ENCODE measurements around the gene ITGAX.

The ITGAX gene

DNA sequence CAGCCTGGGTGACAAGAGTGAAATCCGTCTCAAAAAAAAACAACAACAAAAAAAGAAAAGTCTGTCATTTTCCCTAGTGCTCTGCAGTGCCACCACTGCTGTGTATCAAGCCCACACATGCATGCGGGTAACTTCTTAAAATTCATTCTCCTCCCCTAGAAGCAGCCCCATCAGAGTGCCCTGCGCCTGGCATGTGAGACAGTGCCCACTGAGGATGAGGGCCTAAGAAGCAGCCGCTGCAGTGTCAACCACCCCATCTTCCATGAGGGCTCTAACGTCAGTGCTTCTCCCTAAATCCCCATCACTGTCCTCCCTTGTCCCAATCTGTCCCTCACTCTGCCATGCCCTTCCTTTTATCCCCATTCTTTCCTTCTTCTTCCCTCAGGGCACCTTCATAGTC, 62.9 kb downstream of the ITGAX start:
- TF ChIP-seq, protein P1, sequence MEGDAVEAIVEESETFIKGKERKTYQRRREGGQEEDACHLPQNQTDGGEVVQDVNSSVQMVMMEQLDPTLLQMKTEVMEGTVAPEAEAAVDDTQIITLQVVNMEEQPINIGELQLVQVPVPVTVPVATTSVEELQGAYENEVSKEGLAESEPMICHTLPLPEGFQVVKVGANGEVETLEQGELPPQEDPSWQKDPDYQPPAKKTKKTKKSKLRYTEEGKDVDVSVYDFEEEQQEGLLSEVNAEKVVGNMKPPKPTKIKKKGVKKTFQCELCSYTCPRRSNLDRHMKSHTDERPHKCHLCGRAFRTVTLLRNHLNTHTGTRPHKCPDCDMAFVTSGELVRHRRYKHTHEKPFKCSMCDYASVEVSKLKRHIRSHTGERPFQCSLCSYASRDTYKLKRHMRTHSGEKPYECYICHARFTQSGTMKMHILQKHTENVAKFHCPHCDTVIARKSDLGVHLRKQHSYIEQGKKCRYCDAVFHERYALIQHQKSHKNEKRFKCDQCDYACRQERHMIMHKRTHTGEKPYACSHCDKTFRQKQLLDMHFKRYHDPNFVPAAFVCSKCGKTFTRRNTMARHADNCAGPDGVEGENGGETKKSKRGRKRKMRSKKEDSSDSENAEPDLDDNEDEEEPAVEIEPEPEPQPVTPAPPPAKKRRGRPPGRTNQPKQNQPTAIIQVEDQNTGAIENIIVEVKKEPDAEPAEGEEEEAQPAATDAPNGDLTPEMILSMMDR (IDR thresholded peaks at IDR 0.05; ENCODE audit: insufficient read depth, low read depth, low read length, missing control alignments): no peak

DNA sequence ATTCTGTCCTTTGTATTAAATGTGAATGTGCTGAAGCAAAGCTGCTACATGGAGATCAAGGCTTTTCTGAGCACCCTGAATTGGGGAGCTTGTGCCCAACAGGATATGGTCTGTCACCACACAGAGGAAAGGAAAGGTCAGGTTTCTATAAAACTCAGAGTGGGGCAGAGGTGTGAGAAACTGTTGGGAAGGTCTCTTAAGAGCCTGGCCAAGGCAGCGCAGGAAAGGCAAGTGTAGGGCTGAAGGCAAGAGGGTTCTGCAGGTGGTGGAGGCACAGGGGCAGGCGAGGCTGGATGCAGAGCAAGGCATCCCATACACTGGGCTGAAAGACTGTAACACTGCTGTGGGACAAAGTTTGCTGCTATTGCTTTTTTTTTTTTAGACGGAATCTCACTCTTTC, 65.1 kb downstream of the ITGAX start:
- H3K4me3 ChIP-seq (ENCODE audit: low read depth, low read length): no peak overlapping the region

More for the DNA sequence above, 62.9 kb downstream of the ITGAX start:
- no peak for DNase-seq (ENCODE audit: low read depth)
- H3K4me3 ChIP-seq (ENCODE audit: low read depth, low read length): no peak overlapping the region

DNA sequence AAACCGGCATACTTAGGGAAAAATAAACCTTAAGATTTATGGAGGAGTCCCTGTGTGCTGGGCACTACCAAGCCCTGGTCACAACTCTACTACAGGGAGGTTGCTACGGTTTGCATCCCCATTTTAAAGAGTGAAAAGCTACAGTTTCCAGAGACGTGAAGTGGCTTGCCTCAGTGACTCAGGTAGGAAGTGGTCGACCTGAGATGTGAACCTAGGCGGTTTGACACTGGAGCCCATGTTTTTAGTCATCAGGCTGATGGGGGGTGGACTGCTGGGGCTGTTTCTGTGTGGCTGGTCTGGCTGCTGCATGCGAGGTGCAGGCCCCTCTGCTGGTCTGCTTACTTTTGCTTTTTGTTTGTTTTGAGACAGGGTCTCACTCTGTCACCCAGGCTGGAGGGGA, 66.6 kb downstream of the ITGAX start:
- TF ChIP-seq, protein P1 (IDR thresholded peaks at IDR 0.05; ENCODE audit: insufficient read depth, low read depth, low read length, missing control alignments): no peak
- H3K4me3 ChIP-seq (ENCODE audit: low read depth, low read length): no peak overlapping the region
- peak; percentile 64 for DNase-seq (ENCODE audit: low read depth)

More for the DNA sequence above, 65.1 kb downstream of the ITGAX start:
- DNase-seq (ENCODE audit: low read depth): peak; percentile 7
- TF ChIP-seq, protein P1 (IDR thresholded peaks at IDR 0.05; ENCODE audit: insufficient read depth, low read depth, low read length, missing control alignments): no peak

DNA sequence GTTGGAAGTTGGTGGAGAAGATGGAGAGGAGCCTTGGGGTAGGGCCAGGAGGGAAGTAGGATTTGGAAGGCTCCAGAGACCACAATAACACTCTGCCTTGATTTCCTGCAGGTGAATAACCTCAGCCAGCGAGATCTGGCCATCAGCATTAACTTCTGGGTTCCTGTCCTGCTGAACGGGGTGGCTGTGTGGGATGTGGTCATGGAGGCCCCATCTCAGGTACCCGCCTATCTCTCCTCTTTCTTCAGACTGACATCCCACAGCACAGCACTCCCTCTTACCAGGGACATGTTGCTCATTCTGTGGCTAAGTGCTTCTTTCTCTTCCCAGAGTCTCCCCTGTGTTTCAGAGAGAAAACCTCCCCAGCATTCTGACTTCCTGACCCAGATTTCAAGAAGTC, 68.3 kb downstream of the ITGAX start:
- TF ChIP-seq, protein P1 (IDR thresholded peaks at IDR 0.05; ENCODE audit: insufficient read depth, low read depth, low read length, missing control alignments): no peak
- H3K4me3 ChIP-seq (ENCODE audit: low read depth, low read length): no peak overlapping the region
- no peak for DNase-seq (ENCODE audit: low read depth)

DNA sequence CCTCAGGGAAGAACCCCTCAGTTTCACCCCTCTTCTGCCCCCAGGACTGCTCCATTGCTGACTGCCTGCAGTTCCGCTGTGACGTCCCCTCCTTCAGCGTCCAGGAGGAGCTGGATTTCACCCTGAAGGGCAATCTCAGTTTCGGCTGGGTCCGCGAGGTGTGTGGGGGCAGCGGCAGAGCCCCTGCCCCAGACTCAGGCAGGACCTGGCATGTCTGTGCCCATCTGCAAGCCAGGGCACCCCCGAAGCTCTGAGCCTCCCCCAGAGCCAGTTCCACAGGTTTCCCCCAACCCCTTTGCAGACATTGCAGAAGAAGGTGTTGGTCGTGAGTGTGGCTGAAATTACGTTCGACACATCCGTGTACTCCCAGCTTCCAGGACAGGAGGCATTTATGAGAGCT, 68.8 kb downstream of the ITGAX start:
- TF ChIP-seq, protein P1 (IDR thresholded peaks at IDR 0.05; ENCODE audit: insufficient read depth, low read depth, low read length, missing control alignments): no peak
- DNase-seq (ENCODE audit: low read depth): no peak
- H3K4me3 ChIP-seq (ENCODE audit: low read depth, low read length): no peak overlapping the region

DNA sequence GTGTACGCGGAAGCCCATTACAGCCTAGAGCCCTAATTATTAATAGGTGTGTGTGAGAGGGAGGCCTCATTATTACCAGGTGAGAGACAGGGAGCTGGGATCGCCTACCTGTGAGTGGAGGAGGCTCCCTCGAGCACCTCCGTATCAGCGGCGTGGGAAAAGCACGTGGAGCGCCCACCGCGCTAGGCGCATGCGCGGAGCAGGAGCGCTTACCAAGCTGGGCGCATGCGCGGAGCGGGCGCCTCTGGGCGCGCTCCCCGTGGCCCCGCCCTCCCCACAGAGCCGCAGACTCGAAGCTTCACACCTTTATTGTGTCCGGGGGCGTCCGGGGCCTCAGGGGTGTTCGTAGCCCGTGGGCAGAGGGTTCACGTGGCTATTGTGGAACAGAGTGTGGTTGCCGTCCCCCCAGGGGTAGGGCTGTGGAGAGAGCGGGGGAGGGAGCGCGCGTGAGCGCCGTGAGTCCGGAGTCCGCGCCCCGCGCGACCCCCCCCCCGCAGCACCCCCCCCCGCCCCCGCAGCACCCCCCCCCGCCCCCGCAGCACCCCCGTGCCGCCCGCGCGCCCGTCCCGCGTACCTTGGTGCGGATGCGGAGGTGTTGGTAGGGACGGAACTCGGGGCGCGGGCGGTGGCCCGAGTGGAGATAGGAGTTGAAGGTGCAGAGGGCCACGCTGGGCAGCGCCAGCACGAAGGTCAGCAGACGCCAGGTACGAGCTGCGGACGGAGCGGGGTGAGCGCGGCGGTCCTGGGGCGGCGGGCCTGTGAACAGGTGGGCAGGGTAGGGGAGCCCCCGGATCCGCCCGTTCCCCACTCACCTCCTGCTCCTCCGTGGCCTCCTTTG, 72.7 kb downstream of the ITGAX start:
- DNase-seq (ENCODE audit: low read depth): no peak
- TF ChIP-seq, protein P1 (IDR thresholded peaks at IDR 0.05; ENCODE audit: insufficient read depth, low read depth, low read length, missing control alignments): no peak
- H3K4me3 ChIP-seq (ENCODE audit: low read depth, low read length): no peak overlapping the region

DNA sequence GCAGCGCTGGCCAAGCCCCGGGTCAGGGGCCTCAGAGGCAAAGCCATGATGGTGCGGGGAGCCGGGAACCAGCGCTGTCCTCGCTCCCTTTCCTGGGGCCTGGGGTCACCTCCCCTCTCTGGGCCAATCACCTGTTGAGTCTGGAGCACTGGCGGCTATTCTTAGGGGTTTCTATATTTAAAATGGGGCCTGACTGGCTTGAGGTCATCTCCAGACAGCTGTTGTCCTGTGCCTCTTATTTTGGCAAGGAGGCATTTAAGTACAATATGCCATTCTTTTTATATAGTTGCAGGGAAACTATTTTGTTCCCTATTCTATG, 73.3 kb downstream of the ITGAX start, which contains the start of gene COX6A2:
Gene COX6A2 (minus strand): TSS at position 82 of the 319 bp plus-strand sequence. CDS start 35 bp downstream, at position 47.
- DNase-seq (ENCODE audit: low read depth): no peak
- no peak within 1 kb of the TSS for H3K4me3 ChIP-seq (ENCODE audit: low read depth, low read length)
- TF ChIP-seq, protein P1 (IDR thresholded peaks at IDR 0.05; ENCODE audit: insufficient read depth, low read depth, low read length, missing control alignments): no peak

All from GM12865 (cell line).